GM21390 (cell line): Measurements from ENCODE around the gene PPM1H.
A peak's percentile ranks its signal among the peaks of the same experiment; 100 is the strongest.
"Not testable (repeated sequence)": the region's sequence is repeated elsewhere in the genome, so short reads cannot be mapped to it uniquely, and the experiment has no call there.

Experiments
- ATAC-seq: cut with Tn5 transposase; IDR thresholded peaks from one replicate; pipeline ENCODE4 v1.9.1; 2021; ENCODE audit not compliant: unreplicated experiment

The PPM1H gene

GRCh38 chr12:62948123-62948522 is 13.2 kb upstream of the PPM1H start:
- ATAC-seq = no peak

DNA sequence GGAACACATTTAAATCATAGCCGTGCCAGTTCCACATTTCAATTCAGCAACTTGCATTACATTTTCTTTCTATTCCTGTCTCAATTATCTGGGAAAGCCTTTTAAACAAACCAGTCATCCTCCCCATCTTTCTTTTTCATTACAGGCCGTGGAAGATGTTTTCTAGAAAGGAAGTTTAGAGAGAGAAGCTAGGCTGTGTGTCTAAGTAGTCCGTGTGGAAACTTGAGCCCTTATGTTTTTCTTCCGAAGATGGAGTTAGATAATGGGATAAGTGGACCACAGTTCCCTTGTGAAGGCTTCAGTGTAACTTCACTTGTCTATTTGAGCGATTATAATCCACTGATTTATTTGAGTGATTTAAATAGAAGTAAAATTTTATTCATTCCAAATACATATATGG is 12.4 kb upstream of the PPM1H start:
- no peak for ATAC-seq

DNA sequence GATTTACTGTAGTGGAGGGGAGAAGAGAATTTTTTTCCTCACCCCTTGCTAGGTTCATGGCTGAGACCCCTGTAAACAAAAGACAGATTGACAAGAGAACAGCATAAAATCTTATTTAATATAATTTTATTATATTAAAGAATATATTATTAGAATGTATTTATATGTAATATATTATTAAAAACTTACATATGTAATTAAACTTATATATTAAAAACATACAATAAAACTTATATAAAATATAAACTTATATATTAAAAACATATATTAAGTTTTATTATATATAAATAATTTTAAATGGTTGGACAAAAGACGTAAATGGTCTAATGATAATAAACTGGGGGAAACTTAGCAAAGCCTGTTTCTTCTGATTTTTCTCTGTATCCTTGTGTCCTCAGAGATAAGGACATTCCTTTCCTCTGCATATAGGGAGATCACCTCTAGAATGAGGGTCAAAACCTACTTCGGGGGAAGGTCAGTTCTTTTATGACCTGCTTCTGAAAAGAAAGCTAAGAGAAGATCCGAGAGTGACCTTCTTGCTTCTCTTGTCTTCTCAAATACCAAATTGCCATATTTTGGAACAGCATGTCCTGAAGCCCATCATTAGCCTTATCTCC is 8.9 kb upstream of the PPM1H start:
- no peak for ATAC-seq

- not testable (repeated sequence) for ATAC-seq
Measured at GRCh38 chr12:62942316-62942715, 7.4 kb upstream of the PPM1H start.

- ATAC-seq = peak; percentile 54
Measured at GRCh38 chr12:62934239-62934798, 631 bp downstream of the PPM1H start.

GRCh38 chr12:62933602-62934238 is 1.2 kb downstream of the PPM1H start:
- no peak for ATAC-seq

- no peak for ATAC-seq
Measured at GRCh38 chr12:62933220-62933601, 1.7 kb downstream of the PPM1H start.

GRCh38 chr12:62931477-62931876 is 3.5 kb downstream of the PPM1H start:
- no peak for ATAC-seq

DNA sequence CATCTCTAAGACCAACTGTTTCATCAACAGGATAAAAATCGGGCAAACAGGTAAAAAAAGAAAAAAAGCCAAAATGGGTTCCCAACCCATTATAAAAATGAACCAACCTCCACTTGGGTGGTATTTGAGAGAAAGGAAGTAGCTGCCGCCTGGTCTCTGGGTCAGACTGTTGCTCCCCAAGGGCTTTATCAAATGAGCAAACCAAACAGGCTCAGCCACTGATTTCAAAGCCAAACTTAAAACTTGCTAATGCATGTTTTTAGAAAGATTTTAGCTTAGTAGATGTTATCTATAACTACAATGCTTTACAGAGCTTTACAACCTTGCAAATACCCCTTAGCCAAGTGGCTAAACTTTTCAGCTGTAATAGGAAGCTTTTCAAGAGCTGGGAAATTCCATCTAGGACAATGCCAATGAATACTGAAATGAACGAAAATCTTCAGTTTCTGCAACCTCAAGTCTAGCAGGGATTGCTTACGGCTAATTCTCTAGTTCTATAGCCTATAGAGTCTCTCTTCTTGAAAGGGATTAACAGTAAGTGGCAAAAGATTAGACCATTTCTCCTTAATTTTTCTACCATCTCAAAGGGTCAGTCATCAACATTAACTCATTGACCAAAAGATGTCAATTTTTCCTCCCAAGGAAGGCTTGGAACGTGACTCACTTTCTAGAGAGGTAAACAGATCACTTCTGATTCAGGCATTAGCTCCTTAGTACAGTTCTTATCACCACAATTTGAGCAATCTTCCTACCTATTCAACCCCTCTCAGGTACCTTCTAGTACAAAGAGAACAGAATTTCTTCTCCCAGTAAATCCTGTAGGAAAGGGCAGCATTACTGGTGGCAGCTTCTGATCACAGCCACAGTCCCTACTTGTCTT is 4.2 kb downstream of the PPM1H start:
- no peak for ATAC-seq

- no peak for ATAC-seq
Measured at GRCh38 chr12:62928632-62929031, 6.3 kb downstream of the PPM1H start.

- no peak for ATAC-seq
Measured at GRCh38 chr12:62925680-62926079, 9.3 kb downstream of the PPM1H start.

DNA sequence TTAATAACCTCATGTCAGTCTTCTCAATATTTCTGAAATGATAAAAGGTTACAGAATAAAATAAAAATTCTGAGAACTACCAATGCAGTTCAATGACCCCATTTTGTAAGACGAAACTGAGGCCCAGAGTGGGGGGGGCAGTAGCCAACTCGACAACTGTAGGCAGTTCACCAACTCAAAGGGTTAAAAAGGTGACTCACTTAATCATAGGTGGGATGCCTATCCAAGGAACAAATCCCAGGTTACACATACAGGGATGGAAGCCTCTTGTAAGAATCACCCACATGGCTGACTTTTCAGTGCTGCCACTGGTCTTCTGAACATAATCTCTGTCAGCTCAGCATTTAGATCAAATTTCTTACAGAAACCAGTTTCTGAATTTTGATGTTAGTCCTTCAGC is 10.9 kb downstream of the PPM1H start:
- no peak for ATAC-seq

- no peak for ATAC-seq
Measured at GRCh38 chr12:62922539-62922938, 12.4 kb downstream of the PPM1H start.

- no peak for ATAC-seq
Measured at GRCh38 chr12:62919838-62920237, 15.1 kb downstream of the PPM1H start.

DNA sequence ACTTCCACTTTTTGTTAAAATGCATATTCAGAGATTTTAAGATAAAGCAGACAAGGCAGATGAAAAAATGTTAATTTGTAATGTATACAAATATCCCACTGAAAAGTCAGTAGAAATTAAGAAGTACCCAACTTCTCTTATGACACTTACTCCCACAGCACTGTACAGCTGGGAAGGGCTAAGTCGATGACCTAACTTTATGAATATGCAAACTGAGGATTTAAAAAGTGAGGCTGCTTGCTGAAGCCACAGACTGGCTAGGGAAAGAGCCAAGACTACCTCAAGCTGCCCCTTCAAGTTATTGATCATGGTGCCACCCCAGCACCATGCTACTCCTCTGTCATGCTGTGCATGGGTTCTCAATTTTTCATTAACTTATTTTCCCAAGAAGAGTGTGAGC is 17.0 kb downstream of the PPM1H start:
- no peak for ATAC-seq

GRCh38 chr12:62916632-62917425 is 18.1 kb downstream of the PPM1H start:
- ATAC-seq = no peak

DNA sequence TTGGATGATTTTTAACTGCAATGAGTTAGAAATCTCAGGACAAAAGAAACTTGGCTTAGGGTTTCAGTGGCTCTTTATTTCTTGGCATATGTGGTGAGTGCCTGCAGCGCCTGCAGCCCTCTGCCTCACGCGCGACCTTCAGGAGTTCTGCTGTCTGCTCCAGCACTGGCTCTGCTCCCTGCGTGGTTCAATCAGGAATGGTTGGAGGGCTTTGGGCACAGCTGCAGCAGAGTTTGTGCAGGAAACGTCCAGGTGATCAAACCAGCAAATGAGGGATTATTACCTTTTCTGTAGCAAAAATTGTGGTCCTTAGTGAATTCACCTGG is 19.8 kb downstream of the PPM1H start:
- no peak for ATAC-seq

DNA sequence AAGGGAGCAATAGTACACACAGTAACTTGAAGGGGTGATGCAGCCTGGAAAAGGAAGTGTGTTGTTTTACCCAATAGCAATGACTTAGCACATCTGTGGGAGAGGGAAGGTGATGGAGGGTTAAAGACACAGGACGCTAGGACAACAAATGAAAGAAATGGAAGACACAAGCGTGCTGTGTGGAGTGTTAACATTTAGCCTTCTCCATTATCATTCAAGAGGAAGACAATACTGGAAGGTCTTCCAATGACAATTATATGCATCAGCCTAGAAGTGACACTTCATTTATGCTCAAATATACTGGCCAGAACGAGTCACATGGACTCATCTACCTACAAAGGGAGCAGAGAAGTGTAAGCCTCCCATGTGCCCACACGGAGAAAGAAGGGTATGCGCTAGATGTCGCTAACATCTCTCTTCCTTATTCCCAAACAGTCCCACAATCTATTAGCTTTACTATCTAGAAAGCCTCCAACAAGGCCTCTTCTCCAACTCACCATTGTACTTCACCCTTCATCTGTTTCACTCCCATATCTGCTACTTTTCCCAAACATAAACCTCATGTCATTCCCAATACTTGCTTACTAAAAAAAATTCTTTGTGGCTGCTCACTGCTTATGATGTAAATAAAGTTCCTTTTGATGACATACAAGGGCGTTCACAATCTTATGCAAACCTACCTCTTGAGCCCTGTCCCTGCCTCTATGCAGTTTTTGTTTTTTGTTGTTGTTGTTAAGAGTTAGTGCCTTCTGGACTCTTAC is 20.3 kb downstream of the PPM1H start:
- no peak for ATAC-seq

DNA sequence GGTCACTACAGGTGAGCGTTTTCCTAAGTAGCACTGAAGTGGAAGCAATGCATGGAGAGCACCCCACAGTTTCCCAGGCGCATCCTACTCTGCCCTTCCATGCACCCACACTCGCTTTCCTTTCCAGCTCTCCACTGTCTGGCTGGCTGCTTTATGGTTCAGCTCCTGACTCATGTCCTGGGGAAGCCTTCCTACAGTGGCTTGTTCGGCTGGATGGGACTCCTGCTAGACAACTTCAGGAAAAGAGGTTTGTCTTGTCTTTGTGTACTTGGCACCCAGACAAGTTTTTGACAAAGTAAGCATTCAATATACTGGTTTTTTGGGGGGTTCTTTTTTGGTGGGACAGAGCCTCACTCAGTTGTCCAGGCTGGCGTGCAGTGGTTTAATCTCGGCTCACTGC is 21.6 kb downstream of the PPM1H start:
- ATAC-seq = no peak

DNA sequence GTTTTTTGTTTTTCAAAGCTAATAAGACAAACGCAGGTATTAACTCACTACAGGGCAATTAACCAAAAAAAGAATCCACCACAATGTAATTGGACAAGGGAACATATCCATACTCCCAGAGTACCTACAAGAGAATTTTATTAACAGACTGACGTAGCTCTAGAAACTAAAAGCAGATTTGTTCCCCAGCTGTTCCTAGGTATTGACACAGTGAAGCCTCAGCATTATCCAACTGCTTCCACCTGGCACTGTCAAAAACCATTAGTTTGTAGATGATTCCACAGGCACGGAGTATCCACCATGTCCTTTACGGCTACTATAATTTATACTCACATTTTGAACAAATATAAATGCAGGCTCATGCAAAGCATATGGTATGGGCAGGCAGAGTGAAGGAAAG is 22.3 kb downstream of the PPM1H start:
- no peak for ATAC-seq
